ENCODE measurements around the gene C4BPB.
"Not testable (repeated sequence)": the region's sequence is repeated elsewhere in the genome, so short reads cannot be mapped to it uniquely, and the experiment has no call there.

Gene C4BPB, protein sequence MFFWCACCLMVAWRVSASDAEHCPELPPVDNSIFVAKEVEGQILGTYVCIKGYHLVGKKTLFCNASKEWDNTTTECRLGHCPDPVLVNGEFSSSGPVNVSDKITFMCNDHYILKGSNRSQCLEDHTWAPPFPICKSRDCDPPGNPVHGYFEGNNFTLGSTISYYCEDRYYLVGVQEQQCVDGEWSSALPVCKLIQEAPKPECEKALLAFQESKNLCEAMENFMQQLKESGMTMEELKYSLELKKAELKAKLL

DNA sequence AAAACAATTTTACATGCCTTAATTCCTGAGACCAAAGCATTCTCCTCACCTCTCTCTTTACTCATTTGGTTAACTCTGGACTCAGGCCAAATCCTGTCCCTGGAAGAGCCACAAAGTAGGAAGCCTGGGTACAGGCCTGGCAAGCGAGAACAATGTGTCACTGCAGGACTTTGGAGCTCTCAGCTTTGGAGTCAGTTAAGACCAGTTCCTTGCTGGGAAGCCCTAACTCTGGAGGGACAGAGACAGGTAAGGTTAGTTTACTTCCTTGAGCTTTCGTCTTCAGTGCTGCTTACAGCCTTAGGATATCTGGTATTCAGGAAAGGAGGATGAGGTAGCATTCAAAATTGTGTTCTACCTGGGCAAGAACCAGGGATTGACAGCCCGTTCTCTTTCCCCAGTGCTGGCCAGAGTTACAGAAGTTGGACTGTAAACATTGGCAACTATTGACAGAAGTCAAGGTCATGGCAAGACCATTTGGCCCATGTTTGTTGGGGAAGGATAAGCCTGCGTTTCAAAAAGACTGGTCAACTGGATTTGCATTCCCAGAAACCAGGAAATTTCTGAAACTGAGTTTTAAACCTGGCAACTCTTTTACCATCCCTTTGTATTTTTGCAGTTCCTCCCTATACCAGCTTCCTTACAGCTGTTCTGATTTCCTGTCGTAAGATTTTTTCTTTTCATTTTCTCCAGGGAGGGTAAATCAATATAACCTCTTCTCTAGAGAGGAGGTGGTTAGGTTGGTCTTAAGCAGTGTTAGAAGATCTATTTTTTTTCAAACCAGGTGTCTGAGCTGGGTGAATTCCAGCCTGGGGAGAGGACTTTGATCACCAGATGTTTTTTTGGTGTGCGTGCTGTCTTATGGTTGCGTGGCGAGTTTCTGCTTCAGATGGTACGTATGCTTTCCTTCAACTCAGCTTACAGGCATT lies at the start of gene C4BPB:
TSS of gene C4BPB (plus strand) at position 160 of the 926 bp plus-strand sequence. CDS start at position 832, 672 bp downstream.
- no peak for DNase-seq

DNA sequence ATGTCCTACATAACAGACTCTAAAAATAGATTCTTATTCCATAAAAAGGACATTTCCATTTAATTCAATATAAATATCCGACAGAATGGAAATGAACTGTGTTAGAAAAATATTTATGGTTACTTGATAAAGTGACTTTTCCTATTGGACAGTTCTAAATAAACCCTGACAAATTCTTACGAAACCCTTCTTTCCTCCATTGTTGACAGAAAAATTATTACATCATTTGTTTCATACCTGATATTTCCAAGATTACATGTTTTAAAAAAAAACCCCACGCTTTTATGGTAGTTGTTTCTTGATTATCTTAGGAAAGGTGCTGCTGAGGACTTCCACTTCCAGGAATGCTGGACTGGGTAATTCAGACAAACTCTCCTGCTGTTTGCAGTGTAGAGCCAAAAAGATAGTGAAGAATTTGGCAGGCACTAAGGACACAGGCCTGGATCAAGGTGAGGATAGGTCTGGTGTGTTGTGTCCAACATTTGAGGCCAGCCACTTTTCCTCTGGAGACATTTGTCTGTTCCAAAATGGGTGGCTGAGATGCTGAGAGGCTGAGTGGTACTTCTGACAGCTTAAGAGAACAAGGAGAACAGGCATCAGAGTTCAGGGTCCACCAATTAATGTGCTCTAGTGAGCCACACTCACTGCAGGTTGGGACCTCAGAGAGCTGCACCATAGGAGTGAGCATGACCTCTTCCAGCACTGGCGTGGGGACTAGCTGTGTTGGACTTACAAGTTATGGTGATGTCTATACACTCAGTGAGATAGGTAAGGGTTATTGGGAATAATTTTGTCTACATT lies 49.1 kb upstream of the C4BPB start:
- no peak for DNase-seq

DNA sequence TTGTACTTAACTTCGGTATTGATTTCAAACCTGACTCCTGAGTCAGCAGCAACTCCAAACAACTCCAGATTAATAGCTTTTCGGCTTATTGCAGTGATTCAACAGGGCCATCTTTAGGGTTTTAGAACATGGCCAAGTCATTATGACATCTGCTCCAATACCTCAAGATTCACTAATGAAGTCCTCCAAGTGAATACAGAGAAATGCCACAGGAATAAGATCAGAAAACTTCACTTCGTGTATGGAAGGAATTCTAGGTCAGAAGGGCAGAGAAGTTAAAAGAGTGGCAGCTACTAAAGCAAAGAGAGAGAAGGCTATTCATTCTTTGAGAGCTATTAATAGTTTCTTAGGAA lies 48.5 kb upstream of the C4BPB start:
- DNase-seq = no peak

DNA sequence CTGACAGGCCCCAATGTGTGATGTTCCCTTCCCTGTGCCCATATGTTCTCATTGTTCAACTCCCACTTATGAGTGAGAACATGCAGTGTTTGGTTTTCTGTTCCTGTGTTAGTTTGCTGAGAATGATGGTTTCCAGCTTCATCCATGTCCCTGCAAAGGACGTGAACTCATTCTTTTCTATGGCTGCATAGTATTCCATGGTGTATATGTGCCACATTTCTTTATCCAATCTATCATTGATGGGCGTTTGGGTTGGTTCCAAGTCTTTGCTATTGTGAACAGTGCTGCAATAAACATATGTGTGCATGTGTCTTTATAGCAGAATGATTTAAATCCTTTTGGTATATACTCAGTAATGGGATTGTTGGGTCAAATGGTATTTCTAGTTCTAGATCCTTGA lies 47.3 kb upstream of the C4BPB start:
- not testable (repeated sequence) for DNase-seq

DNA sequence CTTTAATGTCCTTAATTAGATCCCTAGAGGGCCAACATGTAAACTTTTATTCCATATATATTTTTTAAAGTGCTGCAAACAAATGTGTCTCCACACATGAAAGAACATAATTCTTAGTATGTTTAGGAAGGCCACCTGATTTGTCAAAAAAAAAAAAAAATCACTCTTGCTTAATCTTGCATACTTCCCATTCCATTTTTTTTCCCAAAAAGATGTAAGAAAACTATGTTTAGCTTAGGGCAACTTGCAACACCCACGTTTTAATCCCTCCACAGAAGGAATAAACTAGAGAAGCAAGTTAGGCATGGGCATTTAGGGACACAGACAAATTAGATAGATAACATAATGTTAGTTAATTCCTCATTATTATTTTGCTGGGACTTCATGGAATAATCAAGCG lies 43.2 kb upstream of the C4BPB start:
- DNase-seq = no peak

DNA sequence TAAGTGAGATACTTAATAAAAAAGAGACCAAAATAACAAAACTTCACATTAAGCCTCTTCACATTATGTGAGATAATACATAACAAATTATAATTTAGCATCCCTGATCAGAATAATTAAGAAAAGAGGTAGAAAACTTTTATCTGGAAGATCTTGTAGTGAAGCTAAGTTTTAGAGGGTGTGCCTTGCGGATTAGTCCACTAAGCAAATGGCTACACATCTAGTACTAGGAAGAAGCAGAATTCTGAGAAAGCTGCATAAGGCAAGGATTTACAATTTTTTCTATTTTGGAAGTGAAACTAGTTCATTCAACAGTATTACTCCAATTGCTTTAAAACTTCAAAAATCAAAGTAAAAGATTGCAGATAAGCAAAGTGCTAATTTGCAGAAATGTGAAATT lies 41.2 kb upstream of the C4BPB start:
- DNase-seq = no peak

DNA sequence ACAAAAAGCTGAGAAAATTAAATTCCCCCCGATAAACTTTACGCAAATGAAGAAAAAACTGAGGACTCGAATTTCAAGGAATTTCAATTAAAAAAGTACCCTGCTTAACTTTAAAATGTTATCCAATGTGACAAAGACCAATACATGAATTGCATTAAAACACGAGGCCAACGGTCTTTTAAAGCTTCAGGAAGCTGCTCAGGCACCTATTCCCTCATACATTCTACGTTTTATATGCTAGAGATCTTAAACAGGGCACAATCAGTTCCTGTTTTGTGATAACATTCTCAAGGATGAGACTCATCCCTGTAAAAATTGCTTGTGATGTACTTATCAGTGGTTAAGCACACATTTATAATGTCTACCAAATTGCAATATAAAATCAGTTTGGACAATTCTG lies 40.6 kb upstream of the C4BPB start:
- no peak for DNase-seq

DNA sequence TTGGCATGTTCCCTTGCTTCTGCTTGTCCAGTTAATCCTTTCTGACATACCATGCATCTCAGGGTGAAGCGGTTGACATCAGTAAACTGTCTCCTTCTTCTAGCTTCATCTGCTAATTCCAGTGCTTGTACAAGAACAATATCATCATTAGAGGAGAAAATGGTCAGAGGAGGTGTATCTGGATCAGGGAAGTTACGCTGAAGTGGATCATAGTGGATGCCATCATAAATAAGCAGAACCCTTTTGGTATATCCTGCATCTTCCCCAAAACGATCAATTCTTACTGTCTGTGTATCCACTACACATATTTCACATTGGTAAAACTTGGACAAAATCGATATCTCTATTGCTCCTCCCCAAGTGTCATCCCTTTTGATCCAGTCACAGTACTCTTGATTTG lies 39.6 kb upstream of the C4BPB start:
- DNase-seq = no peak

DNA sequence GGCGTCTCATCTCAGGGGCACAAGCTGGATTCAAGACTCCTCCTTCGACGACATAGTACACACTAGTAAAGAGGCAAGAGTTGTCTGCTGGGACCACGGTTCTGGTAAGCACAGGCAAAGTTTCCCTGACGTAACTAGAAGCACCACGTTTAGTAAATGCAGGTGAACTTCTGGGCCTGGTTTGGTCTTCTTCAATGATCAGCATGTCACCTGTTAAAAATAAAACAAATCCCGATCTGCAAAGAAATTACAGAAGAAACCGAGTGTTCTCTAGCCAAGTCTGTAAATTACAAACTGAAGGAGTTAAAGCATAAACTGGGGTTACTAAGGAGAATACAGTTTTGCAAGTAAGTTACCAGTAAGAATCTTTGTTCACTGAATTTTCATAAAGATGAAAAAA lies 39.1 kb upstream of the C4BPB start:
- no peak for DNase-seq

DNA sequence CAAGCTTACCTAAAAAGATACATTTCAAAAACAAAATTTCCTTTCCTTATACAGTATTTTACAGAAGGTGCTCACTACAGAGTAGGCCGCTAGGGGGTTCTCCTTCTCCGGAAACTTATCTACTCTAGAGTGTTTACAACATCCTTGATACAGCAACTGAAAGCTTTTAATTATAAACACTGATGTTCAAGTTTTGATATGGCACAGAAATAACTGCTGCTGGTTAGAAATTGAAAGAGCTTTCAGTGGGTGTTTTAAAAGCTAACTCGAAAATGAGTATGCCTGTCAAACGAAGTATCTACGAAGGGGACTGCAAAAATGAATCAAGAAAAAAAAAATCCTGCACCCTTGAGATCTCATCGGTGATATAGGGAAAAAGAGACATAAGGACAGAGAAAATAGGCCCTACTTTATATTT lies 38.7 kb upstream of the C4BPB start:
- DNase-seq = peak; percentile 47 to 57

DNA sequence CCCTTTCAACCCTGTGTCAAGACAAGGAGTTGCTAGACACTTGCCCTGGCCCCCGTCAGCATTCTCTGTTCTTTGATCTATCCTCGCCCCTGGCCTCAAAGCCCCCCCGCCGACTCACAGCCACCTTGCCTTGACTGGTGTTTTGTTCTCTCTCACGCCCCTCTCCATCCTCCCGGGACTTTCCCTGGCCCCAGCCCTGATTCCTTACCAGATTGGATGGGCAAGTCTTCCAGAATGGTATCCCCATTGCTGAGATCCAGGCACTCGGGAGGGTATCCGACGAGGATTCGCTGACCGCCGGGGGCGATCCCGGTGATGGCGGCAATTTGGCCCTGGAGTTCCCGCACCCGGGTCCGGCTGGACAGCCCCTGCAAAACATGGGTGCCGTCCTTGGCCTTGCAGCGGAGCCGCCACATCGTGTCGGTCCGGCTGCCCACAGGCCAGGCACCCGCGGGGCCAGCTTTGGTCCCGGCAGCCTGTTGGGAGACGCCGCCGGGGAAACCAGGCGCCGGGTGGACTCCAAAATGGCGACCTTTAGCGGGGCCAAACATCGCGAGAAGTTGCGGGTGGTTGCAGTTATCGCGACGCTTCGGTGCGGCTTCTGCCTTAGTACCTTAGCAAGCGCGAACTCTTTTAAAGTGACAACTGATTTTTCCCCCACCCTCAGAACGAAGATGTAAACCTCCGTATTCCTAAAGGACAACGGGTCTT lies 38.0 kb upstream of the C4BPB start:
- DNase-seq = peak; percentile 93 to 95

DNA sequence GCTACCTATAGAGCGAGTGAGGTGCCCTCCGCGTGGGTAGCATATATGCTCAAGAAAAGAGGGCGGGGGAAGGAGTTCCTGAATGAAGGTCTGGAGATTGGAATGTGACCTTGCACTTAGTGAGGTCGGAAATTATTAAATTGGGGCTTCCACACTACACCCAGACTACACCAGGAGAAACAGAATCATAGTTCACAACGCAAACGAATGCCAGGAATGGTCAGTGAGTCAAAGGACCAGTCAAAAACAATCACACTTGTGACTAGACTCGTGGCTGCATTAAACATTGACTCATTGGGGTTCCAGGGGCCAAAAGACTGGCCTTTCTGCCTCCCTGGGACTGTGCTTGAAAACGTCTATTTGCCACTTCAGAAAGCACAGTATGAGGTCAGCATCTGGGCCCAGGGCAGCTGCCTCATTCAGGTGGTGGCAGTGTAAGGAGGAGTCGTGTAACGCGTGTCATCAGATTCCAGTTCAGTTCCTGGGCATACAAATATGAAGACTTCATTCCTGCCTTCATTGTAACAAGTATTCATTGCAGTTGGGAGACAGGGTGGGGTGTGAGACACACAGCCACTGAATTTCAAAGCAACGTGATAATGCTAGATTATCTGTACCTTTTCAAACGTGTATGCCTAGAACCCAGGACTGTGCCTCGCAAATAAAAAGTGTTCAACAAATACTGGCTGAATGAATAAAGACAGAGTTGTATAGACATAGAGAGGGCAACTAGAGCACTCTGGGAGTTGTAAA lies 37.3 kb upstream of the C4BPB start, which contains the start of gene YOD1:
TSS of gene YOD1 (minus strand) at position 18 of the 753 bp plus-strand sequence. CDS start 178 bp downstream, outside the sequence.
- DNase-seq = peak; percentile 27 to 60

DNA sequence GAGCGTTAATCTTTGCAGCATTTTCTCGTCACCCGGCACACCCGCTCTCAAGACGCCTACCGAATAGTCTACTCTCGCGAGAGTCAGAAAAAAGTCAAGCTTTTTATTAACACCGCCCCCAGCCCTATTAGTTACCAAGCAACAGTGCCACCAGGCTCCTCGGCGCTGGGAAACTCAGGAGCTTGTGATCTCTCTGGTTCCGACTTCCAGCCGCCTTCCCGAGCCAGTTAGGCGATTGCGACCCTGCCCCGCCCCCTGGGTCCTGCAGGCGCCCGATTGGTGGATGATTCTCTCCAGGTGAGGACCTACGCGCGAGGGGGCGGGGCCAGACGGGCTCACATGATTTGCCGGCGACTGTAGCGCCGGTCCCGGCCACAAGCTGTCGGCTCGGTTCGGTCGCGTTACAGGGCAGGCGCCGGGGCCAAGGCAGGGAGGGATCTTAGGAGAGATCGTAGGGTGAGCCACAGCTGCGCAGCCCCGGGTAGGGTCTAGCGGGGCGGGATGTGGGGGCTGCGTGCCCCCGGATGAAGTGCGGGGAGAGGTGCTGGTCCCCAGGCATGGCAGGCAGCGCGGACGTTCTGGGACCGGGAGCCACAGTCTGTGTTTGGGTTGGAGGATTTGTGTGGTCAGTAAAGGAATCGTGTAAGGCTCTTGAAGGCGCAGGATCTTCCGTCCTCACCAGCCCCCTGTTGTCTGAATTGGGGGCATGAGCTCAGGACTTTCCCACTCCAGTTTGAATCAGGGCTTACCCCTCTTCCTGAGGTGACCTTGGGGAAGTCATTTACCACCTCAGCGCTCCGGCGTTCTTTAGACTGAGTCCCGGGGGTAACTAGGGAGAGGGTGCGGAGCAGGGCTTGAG lies 35.5 kb upstream of the C4BPB start, which contains the start of gene PFKFB2:
TSS of gene PFKFB2 (plus strand) at position 365 of the 859 bp plus-strand sequence. CDS start 1,443 bp downstream, outside the sequence.
- DNase-seq = peak; percentile 100

DNA sequence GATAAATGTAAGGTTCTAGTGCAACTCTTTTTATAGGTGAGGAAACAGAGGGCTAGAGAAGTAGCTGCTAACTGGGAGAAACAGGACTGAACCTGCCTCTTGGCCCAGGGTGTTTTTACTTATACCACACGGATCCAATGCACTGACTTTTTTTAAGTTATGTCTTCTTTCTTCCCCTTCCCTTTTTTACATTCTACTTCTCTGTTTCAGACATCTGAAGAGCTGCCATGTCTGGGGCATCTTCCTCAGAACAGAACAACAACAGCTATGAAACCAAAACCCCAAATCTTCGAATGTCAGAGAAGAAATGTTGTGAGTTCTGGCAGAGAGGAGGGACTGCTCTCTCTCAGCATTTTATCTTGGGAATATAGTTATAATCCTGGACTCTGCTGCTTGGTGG lies 34.2 kb upstream of the C4BPB start:
- DNase-seq = no peak

DNA sequence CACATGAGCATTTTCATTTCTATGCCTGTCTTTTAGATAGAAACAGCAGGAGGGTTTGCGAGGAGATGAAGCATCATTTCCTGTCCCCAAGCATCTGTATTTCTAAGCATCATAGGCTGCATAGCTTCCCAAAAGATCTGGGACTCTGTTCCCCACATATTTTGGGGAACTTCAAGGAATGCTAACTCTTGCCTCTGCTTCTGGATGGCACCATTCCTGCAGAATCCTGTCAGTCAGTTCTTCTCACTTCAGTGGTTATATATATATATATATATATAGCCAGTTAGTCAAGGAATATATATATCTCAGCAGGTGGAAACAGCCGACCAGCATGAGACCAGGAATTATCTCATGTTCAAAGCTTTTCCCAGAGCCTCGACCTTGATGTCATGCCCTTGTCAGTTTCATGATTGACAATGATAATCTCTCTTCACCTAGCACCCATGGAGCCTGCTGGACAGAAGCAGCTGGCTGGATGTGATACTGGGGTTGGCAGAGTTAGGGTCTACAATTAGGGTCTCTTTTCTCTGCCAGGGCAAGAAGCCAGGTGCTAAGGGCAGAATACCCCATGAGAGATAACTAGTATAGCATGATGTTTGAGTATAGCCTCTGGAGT lies 33.2 kb upstream of the C4BPB start:
- DNase-seq = no peak

DNA sequence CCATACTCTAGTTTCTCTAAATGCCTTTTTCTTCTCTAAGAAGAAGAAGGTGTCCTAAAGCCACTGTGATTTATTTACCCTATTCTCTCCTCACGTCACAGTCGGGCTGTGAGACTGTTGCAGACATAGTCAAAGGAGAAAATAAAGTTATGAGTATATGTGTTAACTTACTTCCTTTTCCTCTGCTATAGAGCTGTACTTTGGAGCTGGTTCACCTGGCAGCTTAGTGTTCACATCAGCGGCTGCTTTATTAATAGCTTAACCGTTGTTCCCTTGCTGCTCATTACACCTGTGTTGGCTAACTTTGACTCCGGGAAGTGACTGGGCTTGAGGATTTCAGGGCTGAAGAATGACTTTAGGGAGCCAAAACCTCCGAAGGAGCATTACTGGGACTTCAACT lies 32.0 kb upstream of the C4BPB start:
- no peak for DNase-seq

DNA sequence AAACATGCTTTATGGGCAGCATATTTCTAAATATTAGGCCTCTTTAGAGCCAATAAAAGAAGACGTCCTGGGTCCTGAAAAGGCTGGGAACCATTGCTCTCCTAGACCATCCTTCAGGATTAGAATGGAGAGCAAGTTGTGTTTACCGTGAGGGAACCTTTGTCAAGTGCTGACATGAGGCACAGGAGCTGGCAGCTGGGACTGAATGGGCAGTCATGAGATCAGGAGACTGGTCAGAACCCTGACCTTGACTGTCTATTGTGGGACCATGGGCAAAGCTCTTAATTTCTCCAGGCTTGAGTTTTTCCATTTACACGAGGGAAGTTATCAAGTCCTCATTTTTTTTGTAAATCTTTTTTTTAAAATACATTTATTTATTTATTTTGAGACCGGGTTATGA lies 30.4 kb upstream of the C4BPB start:
- DNase-seq = no peak

DNA sequence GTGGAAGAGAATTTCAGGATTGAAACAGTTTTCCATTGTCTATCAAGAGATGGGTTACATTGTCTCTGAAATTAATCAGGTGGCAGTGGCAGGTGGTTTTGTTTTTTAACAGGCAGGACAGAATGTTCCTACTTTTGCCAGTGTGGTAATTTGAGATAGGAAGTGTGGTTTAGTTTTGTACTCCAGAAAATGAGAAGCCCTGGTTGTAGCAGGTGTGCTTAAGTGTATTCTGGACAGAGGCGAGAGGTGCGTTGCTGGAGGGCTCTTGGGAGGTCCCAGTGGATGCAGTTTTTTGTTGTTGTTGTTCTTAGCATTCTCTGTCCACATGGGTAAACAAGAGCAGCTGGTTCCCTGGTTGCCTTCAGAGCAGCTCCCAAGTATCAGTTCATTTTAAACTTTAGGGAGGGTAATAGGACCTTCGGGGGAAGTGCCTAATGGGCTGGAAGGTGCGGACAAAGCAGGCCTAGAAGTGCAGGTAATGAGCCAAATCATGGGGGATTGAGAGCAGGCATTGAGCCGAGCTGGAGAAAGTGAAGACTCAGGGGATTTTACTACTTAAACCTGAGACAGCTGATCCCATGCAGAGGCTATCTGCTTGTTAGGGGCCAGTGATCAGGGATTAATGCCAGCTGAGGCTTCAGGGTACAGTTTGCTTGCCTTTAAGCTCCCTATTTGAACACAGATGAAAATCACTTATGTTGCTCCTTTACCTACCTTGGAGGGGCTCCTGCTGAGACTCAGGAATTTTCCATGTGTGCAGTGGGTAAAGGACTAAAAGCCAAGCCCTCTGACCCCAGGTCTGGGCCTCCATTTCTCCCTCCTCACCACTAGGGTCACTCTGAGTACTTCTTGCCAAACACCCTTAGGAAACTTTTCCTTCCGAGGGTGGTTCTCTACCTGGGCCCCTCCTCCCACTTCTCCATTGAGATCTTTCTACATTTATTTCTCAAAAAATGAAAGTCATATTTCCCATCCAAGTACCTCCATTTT lies 29.5 kb upstream of the C4BPB start:
- no peak for DNase-seq

DNA sequence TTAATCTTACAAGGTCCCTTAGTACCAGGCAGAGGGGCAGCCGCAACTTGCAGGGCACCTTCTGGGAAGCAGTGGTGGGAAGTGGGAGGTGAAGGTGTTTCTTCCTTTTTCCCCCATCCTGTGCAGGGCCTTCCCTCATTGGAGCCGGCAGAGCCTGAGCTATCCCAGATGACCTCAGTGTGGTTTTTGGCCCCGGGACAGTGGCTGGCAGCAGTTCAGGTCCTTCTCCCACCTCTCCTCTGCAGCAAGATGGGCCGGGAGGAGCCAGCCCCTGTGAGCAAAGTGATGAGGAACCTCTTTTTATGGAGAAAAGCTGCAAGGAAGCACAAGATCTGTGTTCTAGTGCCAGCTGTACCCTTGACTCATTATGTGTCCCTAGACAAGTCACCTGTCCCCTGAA lies 28.8 kb upstream of the C4BPB start:
- DNase-seq = no peak

All from NCI-H2081 (cell line).